Endothelial cell of umbilical vein (primary cell): ENCODE results near the gene FMN1. TPM values are rescaled to one million over a fixed set of nuclear protein-coding genes. Genes with fewer than 3 reads are reported as not detected.
A peak's percentile ranks its signal among the peaks of the same experiment; 100 is the strongest.

Experiments
- BruUV-seq: library from RNA; stranded (reverse); fragments of 400-500 nt; replicated peaks from 2 replicates; lab custom pipeline; 2021; lab: Mats Ljungman, UMichigan
- CTCF ChIA-PET: fragments of 300-600, 350-600 bp; sonication (Branson Sonifier 250); formaldehyde crosslinking; loops from one replicate; lab custom pipeline; 2021; ENCODE audit warnings: antibody characterized with exemption, inconsistent platforms; lab: Charles Lee
- POLR2A ChIA-PET: fragments of 300-600, 350-600 bp; sonication (Branson Sonifier 250); formaldehyde crosslinking; loops from one replicate; lab custom pipeline; 2021; ENCODE audit warnings: antibody characterized with exemption, inconsistent platforms; lab: Charles Lee
- DNase-seq: peaks from one replicate; pipeline ENCODE4 v3.0.0-alpha.2; 2011; ENCODE audit warnings: low read depth, low spot score
- FAIRE-seq: peaks from 2 replicates; lab custom pipeline; 2011; peaks lifted over from hg19 to GRCh38; lab: Jason Lieb, UNC
- H2AFZ ChIP-seq: 2 replicates; pipeline ENCODE4 v1.6.0; 2012; ENCODE audit warnings: low read depth, low read length, control low read depth, inconsistent platforms
- H3K27ac ChIP-seq: 2 replicates; pipeline ENCODE4 v1.5.1; 2011; ENCODE audit warnings: low read depth, mild to moderate bottlenecking, control low read depth, low read length, moderate library complexity; ENCODE audit not compliant: insufficient read depth
- H3K27me3 ChIP-seq, 2 experiments: 2 replicates each; pipeline versions ENCODE4 v1.6.0 to v1.6.1; 2011; ENCODE audit warnings: low read length in 2 of 2, mixed read lengths in 1 of 2; ENCODE audit not compliant: control insufficient read depth in 2 of 2, insufficient read depth in 2 of 2
- H3K36me3 ChIP-seq, 2 experiments: 2 replicates in 1 of 2; 3 replicates in 1 of 2; pipeline ENCODE4 v1.5.1; 2011; ENCODE audit warnings: low read length in 2 of 2, mild to moderate bottlenecking in 1 of 2, moderate library complexity in 1 of 2; ENCODE audit not compliant: control insufficient read depth in 2 of 2, insufficient read depth in 2 of 2; ENCODE audit errors: extremely low read depth in 1 of 2
- H3K4me1 ChIP-seq: 3 replicates; pipeline ENCODE4 v1.5.1; 2011; ENCODE audit warnings: mild to moderate bottlenecking, low read length; ENCODE audit not compliant: control insufficient read depth, insufficient read depth; ENCODE audit errors: extremely low read depth
- H3K4me2 ChIP-seq: 2 replicates; pipeline ENCODE4 v1.6.1; 2011; ENCODE audit warnings: low read length, control low read depth, mixed read lengths; ENCODE audit not compliant: insufficient read depth
- H3K4me3 ChIP-seq, 3 experiments: fragments of 200-600 bp in 1 of 3; sonication (generic), shearing (Covaris generic) in 1 of 3; replicated peaks in 1 of 3; 2 replicates each; pipeline ENCODE4 v1.5.1; 2011 to 2016; ENCODE audit warnings: control low read depth in 3 of 3, low read length in 3 of 3, mild to moderate bottlenecking in 2 of 3, inconsistent platforms in 1 of 3, low read depth in 1 of 3, moderate library complexity in 1 of 3; ENCODE audit not compliant: insufficient read depth in 1 of 3
- H3K79me2 ChIP-seq: 2 replicates; pipeline ENCODE4 v1.6.0; 2012; ENCODE audit warnings: low read length, inconsistent platforms; ENCODE audit not compliant: control insufficient read depth, insufficient read depth
- H3K9ac ChIP-seq: replicated peaks from 2 replicates; pipeline ENCODE3; 2011; ENCODE audit warnings: low read length, control low read depth; ENCODE audit not compliant: insufficient read depth; ENCODE audit errors: extremely low read depth
- H3K9me1 ChIP-seq: replicated peaks from 3 replicates; pipeline ENCODE4 v1.6.0; 2011; ENCODE audit warnings: mild to moderate bottlenecking, low read length; ENCODE audit not compliant: control insufficient read depth, insufficient read depth; ENCODE audit errors: extremely low read depth
- H3K9me3 ChIP-seq: replicated peaks from 2 replicates; pipeline ENCODE4 v1.5.1; 2012; ENCODE audit warnings: low read length, inconsistent platforms; ENCODE audit not compliant: control insufficient read depth, insufficient read depth
- H4K20me1 ChIP-seq: replicated peaks from 2 replicates; pipeline ENCODE3; 2011; ENCODE audit warnings: mild to moderate bottlenecking, low read length; ENCODE audit not compliant: control insufficient read depth, insufficient read depth; ENCODE audit errors: extremely low read depth
- CTCF ChIP-seq, 2 donors: IDR thresholded peaks; 1 replicate in 1 of 2; 2 replicates in 1 of 2; pipeline ENCODE4 v1.5.1; 2011; ENCODE audit warnings: low read length in 2 of 2, mild to moderate bottlenecking in 2 of 2, moderate library complexity in 2 of 2, control low read depth in 1 of 2, inconsistent platforms in 1 of 2, low read depth in 1 of 2; ENCODE audit not compliant: insufficient read depth in 1 of 2; ENCODE audit errors: extremely low read depth in 1 of 2
- EZH2 ChIP-seq: IDR thresholded peaks from 2 replicates; pipeline ENCODE4 v1.6.1; 2012; ENCODE audit warnings: borderline replicate concordance, low read depth, mild to moderate bottlenecking, moderate library complexity, low read length, inconsistent platforms; ENCODE audit not compliant: severe bottlenecking
- FOS ChIP-seq: IDR thresholded peaks from 2 replicates; pipeline ENCODE4 v1.6.1; 2011; ENCODE audit warnings: mild to moderate bottlenecking, low read length, moderate library complexity, borderline replicate concordance; ENCODE audit not compliant: insufficient read depth
- GATA2 ChIP-seq: IDR thresholded peaks from 2 replicates; pipeline ENCODE4 v1.7.0; 2011; ENCODE audit warnings: low read depth, mild to moderate bottlenecking, moderate library complexity, mixed read lengths, low read length; ENCODE audit not compliant: insufficient read length, insufficient read depth
- JUN ChIP-seq: IDR thresholded peaks from 2 replicates; pipeline ENCODE4 v1.6.1; 2011; ENCODE audit warnings: borderline replicate concordance, low read depth; ENCODE audit not compliant: insufficient read length, insufficient read depth
- MAX ChIP-seq: IDR thresholded peaks from 2 replicates; pipeline ENCODE4 v1.6.1; 2011; ENCODE audit not compliant: insufficient read depth, insufficient read length
- MYC ChIP-seq: IDR thresholded peaks from one replicate; pipeline ENCODE4 v1.6.1; 2011; ENCODE audit warnings: mild to moderate bottlenecking, low read depth, low read length
- POLR2A ChIP-seq: IDR thresholded peaks from 2 replicates; pipeline ENCODE4 v1.6.1; 2012; ENCODE audit warnings: low read depth, mild to moderate bottlenecking, control low read depth, low read length
- POLR2AphosphoS5 ChIP-seq: IDR thresholded peaks from 2 replicates; pipeline ENCODE4 v1.6.1; 2012; ENCODE audit warnings: low read depth, mild to moderate bottlenecking, control low read depth, low read length, moderate library complexity; ENCODE audit not compliant: insufficient read depth
- dilution Hi-C: fragments of 300-500 bp; cut with MboI; formaldehyde crosslinking; loops from one replicate; pipeline ENCODE4 v1.15.0; 2019; ENCODE audit warnings: low sequenced_read_pairs; ENCODE audit not compliant: extremely low pct_ligation_motif_present
- intact Hi-C: fragments of 100-400 bp; cut with micrococcal nuclease; formaldehyde crosslinking; loops from one replicate; pipeline ENCODE4 v1.10.0; 2022
- polyA plus RNA-seq, 4 experiments: library from polyadenylated mRNA; depleted of rRNA in 3 of 4; stranded (reverse) in 3 of 4; unstranded in 1 of 4; fragments of >200 nt; gene quantifications; 2 replicates each; pipeline versions ENCODE4 v1.2.1 to v1.2.3, GENCODE V29; 2011 to 2012; ENCODE audit warnings: missing spikeins in 1 of 4
- total RNA-seq: library from RNA; stranded (reverse); gene quantifications from 2 replicates; pipeline ENCODE4 v1.2.3, GENCODE V29; 2021

The FMN1 gene
- total and polyA plus RNA-seq, 2 donors (not counting 3 experiments of a cell fraction or from before 2014, with no cell fraction given), result 0.01 to 0.29 TPM

- FAIRE-seq, result no peak
- dilution Hi-C loops, result no loop called here
Measured at GRCh38 chr15:32823750-32824149, 370.8 kb downstream of the FMN1 start.

More at GRCh38 chr15:32823750-32824149, 370.8 kb downstream of the FMN1 start:
- no peak overlapping the region for H2AFZ ChIP-seq
- H3K4me3 ChIP-seq, result no peak overlapping the region
- ChIA-PET CTCF (no interaction called here), POLR2A (no interaction called here)
- no peaks in the 10 kb centered on the region for H3K9me1 ChIP-seq
- intact Hi-C loops, result loop anchor here (1.0 kb wide), 1 partner anchor 33 kb away; no protein-coding TSS in a partner anchor
- no peaks in the 10 kb centered on the region for H3K9me3 ChIP-seq
- H4K20me1 ChIP-seq, result no peaks in the 10 kb centered on the region
- no peaks in the 10 kb centered on the region for H3K36me3 ChIP-seq
- H3K27ac ChIP-seq, result peak overlapping the region; percentile 88
- no peak overlapping the region for H3K9ac ChIP-seq
- no peak for DNase-seq
- TF ChIP-seq JUN, result no peak
- no peak for TF ChIP-seq POLR2A
- TF ChIP-seq MYC, result no peak
- TF ChIP-seq CTCF (IDR thresholded peaks at IDR 0.05; ENCODE audit: extremely low read depth in 1 of 2, insufficient read depth in 1 of 2, low read depth in 1 of 2, low read length in 2 of 2), result no peak
- no peak for TF ChIP-seq FOS
- TF ChIP-seq EZH2, result no peak
- no peak for TF ChIP-seq POLR2AphosphoS5
- no peak for TF ChIP-seq GATA2
- TF ChIP-seq MAX, result no peak
- peaks cover 36% of the 10 kb centered on the region for H3K4me1 ChIP-seq
- no peaks in the 10 kb centered on the region for H3K79me2 ChIP-seq
- H3K27me3 ChIP-seq, result no peaks in the 10 kb centered on the region
- no TSS peak for BruUV-seq
- H3K4me2 ChIP-seq, result no peak overlapping the region
